Measurements from ENCODE around the gene EDIL3.

DNA sequence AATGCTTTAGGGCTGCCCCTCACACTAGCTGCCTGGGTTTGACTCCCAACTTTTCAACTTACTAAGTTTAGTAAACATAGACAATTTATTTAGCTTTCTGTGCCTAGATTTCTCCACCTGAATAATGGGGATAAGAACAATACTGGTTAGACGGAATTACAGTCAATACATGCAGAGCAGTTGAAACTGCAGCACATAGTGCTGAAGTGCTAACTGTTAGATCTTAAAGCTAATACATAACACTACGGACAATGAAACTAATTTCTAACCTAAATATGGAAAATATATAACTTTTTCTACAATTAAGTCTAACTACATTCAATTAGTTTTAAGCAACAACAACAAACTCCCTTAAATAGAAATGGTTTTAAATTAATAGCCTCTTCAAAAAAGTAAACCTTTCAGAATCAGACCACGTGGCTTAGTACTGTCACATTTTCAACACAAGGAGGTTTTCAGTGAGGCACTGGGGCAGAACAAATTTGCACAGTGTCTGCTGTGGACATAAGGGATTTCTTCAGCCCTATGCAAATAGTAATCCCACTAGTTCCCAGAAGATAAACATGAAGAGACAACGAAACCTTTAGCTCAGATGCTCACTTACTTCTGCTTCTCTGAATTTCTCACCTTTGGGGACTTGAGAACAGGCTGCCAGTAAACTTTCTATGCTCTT is 293.4 kb downstream of the EDIL3 start:
- TF ChIP-seq POLR2AphosphoS5 (IDR thresholded peaks at IDR 0.05) (no peak), EP300 (IDR thresholded peaks at IDR 0.05) (no peak), POLR2A (IDR thresholded peaks at IDR 0.05) (no peak)
- TF ChIP-seq, protein P1, sequence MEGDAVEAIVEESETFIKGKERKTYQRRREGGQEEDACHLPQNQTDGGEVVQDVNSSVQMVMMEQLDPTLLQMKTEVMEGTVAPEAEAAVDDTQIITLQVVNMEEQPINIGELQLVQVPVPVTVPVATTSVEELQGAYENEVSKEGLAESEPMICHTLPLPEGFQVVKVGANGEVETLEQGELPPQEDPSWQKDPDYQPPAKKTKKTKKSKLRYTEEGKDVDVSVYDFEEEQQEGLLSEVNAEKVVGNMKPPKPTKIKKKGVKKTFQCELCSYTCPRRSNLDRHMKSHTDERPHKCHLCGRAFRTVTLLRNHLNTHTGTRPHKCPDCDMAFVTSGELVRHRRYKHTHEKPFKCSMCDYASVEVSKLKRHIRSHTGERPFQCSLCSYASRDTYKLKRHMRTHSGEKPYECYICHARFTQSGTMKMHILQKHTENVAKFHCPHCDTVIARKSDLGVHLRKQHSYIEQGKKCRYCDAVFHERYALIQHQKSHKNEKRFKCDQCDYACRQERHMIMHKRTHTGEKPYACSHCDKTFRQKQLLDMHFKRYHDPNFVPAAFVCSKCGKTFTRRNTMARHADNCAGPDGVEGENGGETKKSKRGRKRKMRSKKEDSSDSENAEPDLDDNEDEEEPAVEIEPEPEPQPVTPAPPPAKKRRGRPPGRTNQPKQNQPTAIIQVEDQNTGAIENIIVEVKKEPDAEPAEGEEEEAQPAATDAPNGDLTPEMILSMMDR (IDR thresholded peaks at IDR 0.05) = no peak

All from sigmoid colon (tissue), 4 donors.